HepG2 (cell line): ENCODE results near the gene SYNJ2. TPM values are rescaled to one million over a fixed set of nuclear protein-coding genes. Genes with fewer than 3 reads are reported as not detected.

ENCODE experiments used
- ATAC-seq: fragments of 200-7000 bp; cut with Tn5 transposase; 3 replicates; pipeline ENCODE4 v1.9.1; 2020; ENCODE audit warnings: mild to moderate bottlenecking, moderate library complexity
- BruUV-seq: library from RNA; stranded (reverse); fragments of 400-500 nt; replicated peaks from 2 replicates; lab custom pipeline; 2021; lab: Mats Ljungman, UMichigan
- CTCF ChIA-PET: fragments of 300-600 bp; formaldehyde crosslinking; extraction: SDS; loops from one replicate; lab custom pipeline; 2021; ENCODE audit warnings: low total read pairs, inconsistent platforms, low intra/inter-chr PET ratio; lab: Yijun Ruan, JAX
- POLR2A ChIA-PET: fragments of 350-600 bp; sonication (Branson Sonifier 250); formaldehyde crosslinking; loops from one replicate; lab custom pipeline; 2020; ENCODE audit warnings: antibody characterized with exemption, inconsistent platforms; lab: Yijun Ruan, JAX
- DNase-seq: peaks from one replicate; pipeline ENCODE4 v3.0.0-alpha.2; 2015; ENCODE audit warnings: low spot score
- FAIRE-seq: peaks from 3 replicates; lab custom pipeline; 2011; peaks lifted over from hg19 to GRCh38; lab: Jason Lieb, UNC
- H2AFZ ChIP-seq: one replicate; pipeline ENCODE4 v1.6.1; 2011; ENCODE audit warnings: low read length, inconsistent platforms
- H3K27ac ChIP-seq: fragments of 300-600 bp; 3 replicates; pipeline ENCODE4 v1.8.0; 2011; ENCODE audit warnings: mixed run types, mild to moderate bottlenecking, mixed read lengths, low read length, inconsistent platforms; ENCODE audit not compliant: insufficient read depth; ENCODE audit errors: extremely low read length
- H3K27me3 ChIP-seq, 2 experiments: fragments of 200-600 bp in 1 of 2; 2 replicates in 1 of 2; 3 replicates in 1 of 2; pipeline versions ENCODE4 v1.6.0 to v1.8.0; 2011; ENCODE audit warnings: low read length in 2 of 2, mild to moderate bottlenecking in 2 of 2, moderate library complexity in 2 of 2, inconsistent platforms in 1 of 2; ENCODE audit not compliant: insufficient read depth in 2 of 2, control insufficient read depth in 1 of 2
- H3K36me3 ChIP-seq, 2 experiments: fragments of 200-600 bp in 1 of 2; replicated peaks in 1 of 2; 2 replicates in 1 of 2; 3 replicates in 1 of 2; pipeline versions ENCODE4 v1.5.1 to v1.8.0; 2011; ENCODE audit warnings: low read length in 2 of 2, inconsistent platforms in 1 of 2; ENCODE audit not compliant: insufficient read depth in 2 of 2, control insufficient read depth in 1 of 2
- H3K4me1 ChIP-seq: 2 replicates; pipeline ENCODE4 v1.5.1; 2012; ENCODE audit warnings: low read length, inconsistent platforms; ENCODE audit not compliant: insufficient read depth
- H3K4me2 ChIP-seq: 2 replicates; pipeline ENCODE4 v1.6.0; 2011; ENCODE audit warnings: low read depth, low read length, inconsistent platforms
- H3K4me3 ChIP-seq, 3 experiments: fragments of 200-600 bp in 1 of 3; sonication (generic), shearing (Covaris generic) in 1 of 3; replicated peaks in 1 of 3; 2 replicates each; pipeline ENCODE4 v1.5.1; 2011 to 2016; ENCODE audit warnings: low read length in 3 of 3, inconsistent platforms in 2 of 3, low read depth in 2 of 3, mild to moderate bottlenecking in 2 of 3, control low read depth in 1 of 3, mixed read lengths in 1 of 3; ENCODE audit not compliant: insufficient read depth in 1 of 3
- H3K79me2 ChIP-seq: one replicate; pipeline ENCODE4 v1.6.1; 2011; ENCODE audit warnings: low read length, inconsistent platforms; ENCODE audit not compliant: insufficient read depth
- H3K9ac ChIP-seq: 2 replicates; pipeline ENCODE4 v1.6.0; 2011; ENCODE audit warnings: mild to moderate bottlenecking, low read depth, low read length, inconsistent platforms; ENCODE audit not compliant: insufficient read depth
- H3K9me3 ChIP-seq: 2 replicates; pipeline ENCODE4 v1.5.1; 2012; ENCODE audit warnings: mild to moderate bottlenecking, low read length
- H4K20me1 ChIP-seq: 2 replicates; pipeline ENCODE4 v1.6.0; 2011; ENCODE audit warnings: inconsistent platforms, mild to moderate bottlenecking, low read length, moderate library complexity; ENCODE audit not compliant: insufficient read depth
- CBX5 ChIP-seq: sonication (generic); formaldehyde crosslinking; IDR thresholded peaks from 2 replicates; pipeline ENCODE4 v1.4.0; 2020; ENCODE audit warnings: missing genetic modification reagents, borderline replicate concordance
- HDAC2 ChIP-seq: sonication (generic); formaldehyde crosslinking; IDR thresholded peaks from 2 replicates; pipeline ENCODE4 v1.4.0; 2020; ENCODE audit warnings: missing genetic modification reagents
- MAFK ChIP-seq, 2 experiments: IDR thresholded peaks in 1 of 2; conservative IDR thresholded peaks in 1 of 2; 2 replicates each; pipeline ENCODE4 v1.6.1; 2011; ENCODE audit warnings: improper control_type of control experiment in 2 of 2, low read length in 2 of 2
- MEIS2 ChIP-seq: sonication (generic); formaldehyde crosslinking; IDR thresholded peaks from 2 replicates; pipeline ENCODE4 v1.9.0; 2021; ENCODE audit warnings: mild to moderate bottlenecking, missing genetic modification reagents
- NR3C1 ChIP-seq: sonication (generic); formaldehyde crosslinking; IDR thresholded peaks from 2 replicates; pipeline ENCODE4 v1.4.0; 2020; ENCODE audit warnings: missing genetic modification reagents
- THAP11 ChIP-seq: IDR thresholded peaks from 2 replicates; pipeline ENCODE4 v1.6.1; 2016; ENCODE audit warnings: missing biosample characterization, missing genetic modification reagents
- ZBTB34 ChIP-seq: sonication (generic); formaldehyde crosslinking; IDR thresholded peaks from 2 replicates; pipeline ENCODE4 v1.8.0; 2022; ENCODE audit warnings: mild to moderate bottlenecking, missing genetic modification reagents
- ZNF12 ChIP-seq: sonication (generic); formaldehyde crosslinking; IDR thresholded peaks from 2 replicates; pipeline ENCODE4 v1.5.0; 2020; ENCODE audit warnings: missing genetic modification reagents
- ZNF766 ChIP-seq: sonication (generic); formaldehyde crosslinking; IDR thresholded peaks from 2 replicates; pipeline ENCODE4 v1.5.0; 2020; ENCODE audit warnings: missing genetic modification reagents, borderline replicate concordance
- WGBS: methylation state at CpG from one replicate; pipeline ENCODE4 v1.1.6; 2017; ENCODE audit warnings: low lambda C conversion rate; 5-methylcytosine and 5-hydroxymethylcytosine counted together
- in situ Hi-C: cut with HindIII; loops from 2 replicates; pipeline ENCODE4 v1.10.0; 2017; ENCODE audit warnings: low pct_unique_long_range_greater_than_20kb; ENCODE audit not compliant: extremely low pct_ligation_motif_present
- intact Hi-C: fragments of 100-400 bp; cut with micrococcal nuclease; formaldehyde crosslinking; loops from one replicate; pipeline ENCODE4 v1.10.0; 2022; ENCODE audit not compliant: unreplicated experiment
- polyA plus RNA-seq, 8 experiments: library from polyadenylated mRNA; depleted of rRNA in 3 of 8; stranded (reverse) in 7 of 8; unstranded in 1 of 8; fragments of >200 nt; fragmentation: Illumina TruSeq in 4 of 8; extraction: Trizol in 4 of 8; gene quantifications; 2 replicates each; pipeline versions ENCODE4 v1.2.1 to v1.2.3, GENCODE V29; 2011 to 2016; ENCODE audit warnings: low read depth in 4 of 8, missing spikeins in 1 of 8, mixed read lengths in 1 of 8; ENCODE audit not compliant: insufficient read depth in 1 of 8
- total RNA-seq, 5 experiments: library from RNA; depleted of rRNA; stranded (reverse); fragments of >200 nt; fragmentation: Illumina TruSeq; extraction: Trizol; gene quantifications; 2 replicates each; pipeline ENCODE4 v1.2.3, GENCODE V29; 2016; ENCODE audit warnings: low read depth in 1 of 5
- TF ChIP-seq, protein P1 (sequence below): sonication (generic); formaldehyde crosslinking; IDR thresholded peaks from 2 replicates; pipeline ENCODE4 v1.9.0; 2021; ENCODE audit warnings: missing genetic modification reagents, borderline replicate concordance
- TF ChIP-seq, protein P2 (sequence below): IDR thresholded peaks from 2 replicates; pipeline ENCODE4 v1.6.1; 2012; ENCODE audit warnings: inconsistent platforms
- TF ChIP-seq, protein P3 (sequence below), 2 experiments: fragments of 450-650 bp in 1 of 2; sonication (generic) in 1 of 2; formaldehyde crosslinking; IDR thresholded peaks; 2 replicates each; pipeline versions ENCODE4 v1.5.0 to v1.8.0; 2020 to 2022; ENCODE audit warnings: mild to moderate bottlenecking in 1 of 2, missing genetic modification reagents in 1 of 2

SYNJ2 gene
- total and polyA plus RNA-seq, 2 of the 13 experiments (the other 11 are each of a cell fraction or from before 2014, with no cell fraction given) = 39.1 to 57.6 TPM

DNA sequence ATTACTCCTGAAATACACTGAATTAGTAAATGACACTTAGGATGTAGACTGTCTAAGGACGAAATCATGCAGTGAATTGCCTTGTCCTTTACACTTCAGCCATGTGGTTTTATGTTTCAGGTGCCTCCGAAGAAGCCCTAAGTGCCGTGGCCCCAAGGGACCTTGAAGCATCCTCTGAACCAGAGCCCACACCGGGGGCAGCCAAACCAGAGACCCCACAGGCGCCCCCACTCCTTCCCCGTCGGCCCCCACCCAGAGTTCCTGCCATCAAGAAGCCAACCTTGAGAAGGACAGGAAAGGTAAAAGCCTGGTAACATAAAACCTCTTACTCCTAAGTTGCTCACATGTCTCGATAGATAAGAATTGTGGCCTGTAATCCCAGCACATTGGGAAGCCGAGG lies 111.1 kb downstream of the SYNJ2 start:
- no peaks in the 10 kb centered on the region for H4K20me1 ChIP-seq
- in situ Hi-C loops (no loop called here), intact Hi-C loops (no loop called here)
- no peak for ATAC-seq
- H3K4me2 ChIP-seq = no peak overlapping the region
- H3K9me3 ChIP-seq = no peaks in the 10 kb centered on the region
- TF ChIP-seq ZNF766 (no peak), ZBTB34 (CRISPR knock-in tag) (no peak), ZNF12 (CRISPR knock-in tag) (no peak), MEIS2 (CRISPR knock-in tag) (no peak), HDAC2 (no peak), CBX5 (no peak), NR3C1 (no peak), MAFK (conservative IDR thresholded peaks at IDR 0.05 in 1 of 2, IDR thresholded peaks at IDR 0.05 in 1 of 2; ENCODE audit: low read length in 2 of 2) (no peak), THAP11 (CRISPR knock-in tag) (no peak)
- TF ChIP-seq, protein P1, sequence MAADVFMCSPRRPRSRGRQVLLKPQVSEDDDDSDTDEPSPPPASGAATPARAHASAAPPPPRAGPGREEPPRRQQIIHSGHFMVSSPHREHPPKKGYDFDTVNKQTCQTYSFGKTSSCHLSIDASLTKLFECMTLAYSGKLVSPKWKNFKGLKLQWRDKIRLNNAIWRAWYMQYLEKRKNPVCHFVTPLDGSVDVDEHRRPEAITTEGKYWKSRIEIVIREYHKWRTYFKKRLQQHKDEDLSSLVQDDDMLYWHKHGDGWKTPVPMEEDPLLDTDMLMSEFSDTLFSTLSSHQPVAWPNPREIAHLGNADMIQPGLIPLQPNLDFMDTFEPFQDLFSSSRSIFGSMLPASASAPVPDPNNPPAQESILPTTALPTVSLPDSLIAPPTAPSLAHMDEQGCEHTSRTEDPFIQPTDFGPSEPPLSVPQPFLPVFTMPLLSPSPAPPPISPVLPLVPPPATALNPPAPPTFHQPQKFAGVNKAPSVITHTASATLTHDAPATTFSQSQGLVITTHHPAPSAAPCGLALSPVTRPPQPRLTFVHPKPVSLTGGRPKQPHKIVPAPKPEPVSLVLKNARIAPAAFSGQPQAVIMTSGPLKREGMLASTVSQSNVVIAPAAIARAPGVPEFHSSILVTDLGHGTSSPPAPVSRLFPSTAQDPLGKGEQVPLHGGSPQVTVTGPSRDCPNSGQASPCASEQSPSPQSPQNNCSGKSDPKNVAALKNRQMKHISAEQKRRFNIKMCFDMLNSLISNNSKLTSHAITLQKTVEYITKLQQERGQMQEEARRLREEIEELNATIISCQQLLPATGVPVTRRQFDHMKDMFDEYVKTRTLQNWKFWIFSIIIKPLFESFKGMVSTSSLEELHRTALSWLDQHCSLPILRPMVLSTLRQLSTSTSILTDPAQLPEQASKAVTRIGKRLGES (CRISPR knock-in tag) = no peak
- TF ChIP-seq, protein P2, sequence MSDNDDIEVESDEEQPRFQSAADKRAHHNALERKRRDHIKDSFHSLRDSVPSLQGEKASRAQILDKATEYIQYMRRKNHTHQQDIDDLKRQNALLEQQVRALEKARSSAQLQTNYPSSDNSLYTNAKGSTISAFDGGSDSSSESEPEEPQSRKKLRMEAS = no peak
- TF ChIP-seq, protein P3, sequence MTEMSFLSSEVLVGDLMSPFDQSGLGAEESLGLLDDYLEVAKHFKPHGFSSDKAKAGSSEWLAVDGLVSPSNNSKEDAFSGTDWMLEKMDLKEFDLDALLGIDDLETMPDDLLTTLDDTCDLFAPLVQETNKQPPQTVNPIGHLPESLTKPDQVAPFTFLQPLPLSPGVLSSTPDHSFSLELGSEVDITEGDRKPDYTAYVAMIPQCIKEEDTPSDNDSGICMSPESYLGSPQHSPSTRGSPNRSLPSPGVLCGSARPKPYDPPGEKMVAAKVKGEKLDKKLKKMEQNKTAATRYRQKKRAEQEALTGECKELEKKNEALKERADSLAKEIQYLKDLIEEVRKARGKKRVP (CRISPR knock-in tag; IDR thresholded peaks at IDR 0.05) = no peak
- no peaks in the 10 kb centered on the region for H3K79me2 ChIP-seq
- ChIA-PET CTCF (no interaction called here), POLR2A (no interaction called here)
- H3K36me3 ChIP-seq = peaks cover 38 to 88% of the 10 kb centered on the region in 2 experiments
- no peak for FAIRE-seq
- BruUV-seq = no TSS peak
- H3K27ac ChIP-seq = no peak overlapping the region
- H2AFZ ChIP-seq = no peak overlapping the region
- no peak for DNase-seq
- no peaks in the 10 kb centered on the region for H3K27me3 ChIP-seq
- H3K9ac ChIP-seq = no peak overlapping the region
- 97% methylated on average over 9 of the region's 9 CpGs for WGBS
- no peak overlapping the region for H3K4me3 ChIP-seq
- peaks cover 14% of the 10 kb centered on the region for H3K4me1 ChIP-seq
